ENCODE results near the gene ST3GAL2.

Gene ST3GAL2

GRCh38 chr16:70434484-70435260 lies 4.2 kb downstream of the ST3GAL2 start:
- Histone ChIP-seq H3K9ac (ENCODE audit: low read depth, low read length) (no peak overlapping the region), H3K4me1 (ENCODE audit: insufficient read depth, low read length) (peaks cover 49% of the 10 kb centered on the region)

GRCh38 chr16:70433458-70434103 lies 5.3 kb downstream of the ST3GAL2 start:
- Histone ChIP-seq H3K4me1 (ENCODE audit: insufficient read depth, low read length) (peaks cover 56% of the 10 kb centered on the region), H3K27me3 (ENCODE audit: insufficient read depth, low read length) (no peaks in the 10 kb centered on the region), H3K9me3 (ENCODE audit: insufficient read depth, low read depth, low read length) (no peaks in the 10 kb centered on the region), H3K9ac (ENCODE audit: low read depth, low read length) (no peak overlapping the region), H3K36me3 (ENCODE audit: insufficient read depth, low read length) (peaks cover 9% of the 10 kb centered on the region), H3K4me3 (ENCODE audit: low read length) (no peak overlapping the region), H3K27ac (ENCODE audit: low read depth, low read length) (peak overlapping the region; percentile 23; the same call in 1 of the 2 replicates)
- 80% methylated on average over 5 of the region's 5 CpGs for WGBS

More at GRCh38 chr16:70434484-70435260, 4.2 kb downstream of the ST3GAL2 start:
- Histone ChIP-seq H3K27ac (ENCODE audit: low read depth, low read length) (no peak overlapping the region), H3K4me3 (ENCODE audit: low read length) (no peak overlapping the region), H3K9me3 (ENCODE audit: insufficient read depth, low read depth, low read length) (no peaks in the 10 kb centered on the region), H3K36me3 (ENCODE audit: insufficient read depth, low read length) (peaks cover 9% of the 10 kb centered on the region), H3K27me3 (ENCODE audit: insufficient read depth, low read length) (no peaks in the 10 kb centered on the region)
- 90% methylated on average over 6 of the region's 6 CpGs for WGBS

DNA sequence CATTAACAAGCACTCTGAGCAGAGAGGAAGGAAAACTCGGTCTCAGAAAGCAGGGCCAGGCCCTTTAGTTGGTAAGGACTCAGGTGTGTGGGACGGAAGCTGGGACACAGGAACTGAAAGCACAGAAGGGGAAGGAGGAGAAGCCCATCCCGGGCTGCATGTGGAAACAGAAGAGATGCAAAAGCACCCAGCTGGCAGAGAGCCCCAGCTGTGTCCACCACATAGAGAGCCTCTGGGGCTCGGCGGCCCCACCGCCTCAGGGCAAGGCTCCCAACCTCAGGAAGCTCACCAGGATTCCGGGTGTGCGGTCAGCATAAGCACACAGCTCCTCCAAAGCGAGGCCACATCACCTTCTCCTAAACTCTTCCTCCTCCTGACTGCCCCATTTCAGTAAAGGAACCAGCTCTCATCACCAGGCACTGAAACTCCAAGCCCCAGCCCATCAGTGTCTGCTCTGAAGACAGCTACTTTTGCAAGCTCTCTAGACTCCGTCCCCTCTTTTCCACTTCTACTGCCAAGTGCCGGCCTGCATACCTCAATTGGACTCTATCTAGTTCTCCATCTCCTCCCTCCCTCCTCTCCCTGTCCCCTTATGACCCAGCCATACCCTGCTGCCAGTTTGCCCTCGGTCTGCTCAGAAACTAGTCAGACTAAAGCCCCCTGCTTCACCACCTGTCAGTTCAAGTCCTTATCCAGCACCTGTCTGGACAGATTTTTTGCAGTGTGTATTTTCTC lies 6.0 kb downstream of the ST3GAL2 start:
- no peaks in the 10 kb centered on the region for H3K27me3 ChIP-seq (ENCODE audit: insufficient read depth, low read length)
- no peaks in the 10 kb centered on the region for H3K9me3 ChIP-seq (ENCODE audit: insufficient read depth, low read depth, low read length)
- H3K27ac ChIP-seq (ENCODE audit: low read depth, low read length), result peak overlapping the region; percentile 59
- H3K4me1 ChIP-seq (ENCODE audit: insufficient read depth, low read length), result peaks cover 62% of the 10 kb centered on the region
- H3K36me3 ChIP-seq (ENCODE audit: insufficient read depth, low read length), result peaks cover 9% of the 10 kb centered on the region
- 52% methylated on average over 12 of the region's 12 CpGs for WGBS
- H3K4me3 ChIP-seq (ENCODE audit: low read length), result no peak overlapping the region
- no peak overlapping the region for H3K9ac ChIP-seq (ENCODE audit: low read depth, low read length)

DNA sequence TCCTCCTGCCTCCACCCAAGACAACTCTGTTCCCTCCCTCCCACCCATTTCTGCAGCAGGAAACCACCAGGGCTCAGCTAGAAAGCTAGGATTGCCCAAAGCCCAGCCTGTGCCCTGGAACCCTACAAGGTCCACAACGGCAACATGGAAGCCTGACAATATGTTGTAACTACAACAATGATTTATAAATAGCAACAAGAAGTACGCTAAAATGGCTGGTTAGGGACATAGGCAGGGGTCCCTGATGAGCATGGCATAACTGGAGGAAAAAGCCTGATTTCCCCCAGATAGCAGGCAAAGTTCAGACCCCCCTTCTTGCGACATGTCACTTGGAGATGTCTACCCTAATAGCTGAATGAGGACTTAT lies 6.6 kb downstream of the ST3GAL2 start:
- Histone ChIP-seq H3K27me3 (ENCODE audit: insufficient read depth, low read length) (no peaks in the 10 kb centered on the region), H3K4me3 (ENCODE audit: low read length) (no peak overlapping the region), H3K9me3 (ENCODE audit: insufficient read depth, low read depth, low read length) (no peaks in the 10 kb centered on the region), H3K27ac (ENCODE audit: low read depth, low read length) (peak overlapping the region; percentile 59), H3K4me1 (ENCODE audit: insufficient read depth, low read length) (peaks cover 61% of the 10 kb centered on the region), H3K36me3 (ENCODE audit: insufficient read depth, low read length) (peaks cover 9% of the 10 kb centered on the region), H3K9ac (ENCODE audit: low read depth, low read length) (no peak overlapping the region)
- WGBS, result 84% methylated on average over 3 of the region's 3 CpGs

GRCh38 chr16:70430667-70431536 lies 8.0 kb downstream of the ST3GAL2 start:
- Histone ChIP-seq H3K9me3 (ENCODE audit: insufficient read depth, low read depth, low read length) (no peaks in the 10 kb centered on the region), H3K27me3 (ENCODE audit: insufficient read depth, low read length) (no peaks in the 10 kb centered on the region), H3K27ac (ENCODE audit: low read depth, low read length) (peak overlapping the region; percentile 96), H3K36me3 (ENCODE audit: insufficient read depth, low read length) (peaks cover 9% of the 10 kb centered on the region), H3K9ac (ENCODE audit: low read depth, low read length) (peak overlapping the region; percentile 43), H3K4me1 (ENCODE audit: insufficient read depth, low read length) (peaks cover 49% of the 10 kb centered on the region), H3K4me3 (ENCODE audit: low read length) (no peak overlapping the region)
- 35% methylated on average over 9 of the region's 11 CpGs for WGBS

DNA sequence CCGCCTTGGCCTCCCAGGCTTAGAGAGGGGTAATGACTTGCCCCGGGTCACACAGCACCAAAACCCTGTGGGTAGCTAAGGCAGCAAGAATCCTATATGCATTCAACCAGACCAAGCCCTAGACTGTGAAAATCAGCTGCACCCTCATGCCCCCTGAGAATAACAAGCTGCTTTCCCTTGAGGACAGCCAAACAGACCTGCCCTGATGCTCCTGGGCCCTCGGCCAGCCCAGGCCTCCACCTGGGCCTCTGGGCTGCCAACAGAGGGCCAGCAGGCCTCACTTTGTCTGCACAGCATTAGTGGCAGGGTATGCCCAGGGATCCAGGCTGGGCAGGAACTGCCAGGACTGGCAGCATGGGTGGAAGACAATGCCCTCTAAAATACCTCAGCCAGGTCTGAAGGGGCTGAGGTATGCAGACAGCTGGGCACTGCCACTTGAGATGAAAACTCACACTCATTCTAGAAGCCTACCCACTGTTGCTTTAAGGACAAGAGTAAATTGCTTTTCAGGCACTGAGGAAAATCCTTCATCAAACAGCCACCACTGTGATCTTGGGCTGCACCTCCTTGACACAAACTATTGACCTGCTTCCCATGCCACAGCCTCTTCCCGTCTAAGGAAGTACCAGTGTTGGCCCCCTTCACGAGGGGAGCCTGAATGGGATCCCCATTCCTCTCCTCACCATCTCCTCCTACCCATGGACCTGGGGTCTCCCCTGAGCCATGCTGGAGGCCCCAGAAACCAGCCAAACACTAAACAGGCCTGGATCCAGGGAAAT lies 8.8 kb downstream of the ST3GAL2 start:
- 87% methylated on average over 5 of the region's 5 CpGs for WGBS
- H3K36me3 ChIP-seq (ENCODE audit: insufficient read depth, low read length), result peaks cover 9% of the 10 kb centered on the region
- peaks cover 49% of the 10 kb centered on the region for H3K4me1 ChIP-seq (ENCODE audit: insufficient read depth, low read length)
- peak overlapping the region; percentile 43 for H3K9ac ChIP-seq (ENCODE audit: low read depth, low read length)
- no peaks in the 10 kb centered on the region for H3K27me3 ChIP-seq (ENCODE audit: insufficient read depth, low read length)
- peak overlapping the region; percentile 96 for H3K27ac ChIP-seq (ENCODE audit: low read depth, low read length)
- H3K9me3 ChIP-seq (ENCODE audit: insufficient read depth, low read depth, low read length), result no peaks in the 10 kb centered on the region
- no peak overlapping the region for H3K4me3 ChIP-seq (ENCODE audit: low read length)

DNA sequence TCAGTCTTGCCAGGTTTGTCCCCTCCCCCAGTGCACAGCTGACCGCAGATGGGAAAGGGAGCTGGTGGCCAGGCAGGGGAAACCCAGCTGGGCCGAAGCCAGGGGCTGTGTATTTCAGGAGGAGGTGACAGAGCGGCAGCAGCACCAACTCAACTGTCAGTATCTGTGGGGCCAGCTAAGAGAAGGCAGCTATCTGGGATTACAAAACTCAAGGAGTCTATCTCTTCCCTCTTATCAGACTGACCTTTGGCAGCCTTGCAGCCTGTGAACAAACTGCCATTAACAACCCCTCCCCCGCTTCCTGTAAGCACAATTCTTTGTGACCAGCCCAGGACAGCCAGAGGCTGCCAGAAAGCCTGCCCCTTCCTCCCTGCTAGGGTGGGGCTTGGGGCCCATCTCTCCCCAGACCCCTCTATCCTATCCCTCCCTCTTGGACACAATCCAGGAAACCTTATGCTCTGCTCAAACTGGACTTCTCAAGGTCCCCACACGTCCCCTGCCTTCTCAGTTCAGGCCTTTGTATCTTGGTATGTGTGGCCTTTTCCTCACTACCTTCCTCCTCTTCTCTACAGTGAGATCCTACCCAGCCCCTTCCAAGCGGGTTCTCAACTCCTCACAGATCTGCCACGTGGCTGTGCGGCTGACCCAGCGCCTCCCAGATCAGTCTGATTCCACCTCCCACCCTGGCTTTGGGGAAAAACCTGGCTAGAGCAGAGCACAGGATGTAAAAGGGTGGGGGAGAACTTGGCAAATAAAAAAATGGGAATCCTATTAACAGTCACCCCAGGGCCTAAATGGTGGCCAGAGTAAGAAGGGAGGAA lies 10.5 kb downstream of the ST3GAL2 start:
- WGBS, result 10% methylated on average over 9 of the region's 9 CpGs
- Histone ChIP-seq H3K9ac (ENCODE audit: low read depth, low read length) (peak overlapping the region; percentile 72), H3K27ac (ENCODE audit: low read depth, low read length) (peak overlapping the region; percentile 96), H3K36me3 (ENCODE audit: insufficient read depth, low read length) (peaks cover 5% of the 10 kb centered on the region; the same call in 1 of the 2 replicates), H3K4me1 (ENCODE audit: insufficient read depth, low read length) (peaks cover 43% of the 10 kb centered on the region), H3K27me3 (ENCODE audit: insufficient read depth, low read length) (no peaks in the 10 kb centered on the region), H3K9me3 (ENCODE audit: insufficient read depth, low read depth, low read length) (no peaks in the 10 kb centered on the region), H3K4me3 (ENCODE audit: low read length) (peak overlapping the region; percentile 14; the same call in 1 of the 2 replicates)

DNA sequence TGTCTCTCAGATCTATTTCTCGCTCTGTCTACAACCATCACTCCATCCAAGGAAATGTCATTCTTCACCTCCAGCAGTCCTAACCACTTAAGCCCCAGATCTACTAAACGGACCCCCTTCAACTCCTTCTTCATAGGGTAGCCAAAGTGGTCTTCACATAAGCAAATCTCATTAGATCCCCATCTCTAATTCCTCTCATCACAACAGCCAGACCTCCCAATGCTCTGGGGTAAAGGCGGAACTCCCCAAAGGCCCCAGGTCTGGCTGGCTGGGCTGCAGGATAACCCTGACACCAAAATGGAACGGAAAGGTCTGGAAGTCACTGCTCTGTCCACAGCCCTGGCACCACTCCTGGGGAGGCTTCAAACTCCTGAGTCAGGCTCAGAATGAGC lies 11.1 kb downstream of the ST3GAL2 start:
- Histone ChIP-seq H3K27ac (ENCODE audit: low read depth, low read length) (peak overlapping the region; percentile 96), H3K27me3 (ENCODE audit: insufficient read depth, low read length) (no peaks in the 10 kb centered on the region), H3K36me3 (ENCODE audit: insufficient read depth, low read length) (peaks cover 5% of the 10 kb centered on the region; the same call in 1 of the 2 replicates), H3K9ac (ENCODE audit: low read depth, low read length) (peak overlapping the region; percentile 72), H3K4me1 (ENCODE audit: insufficient read depth, low read length) (peaks cover 38% of the 10 kb centered on the region), H3K4me3 (ENCODE audit: low read length) (peak overlapping the region; percentile 14; the same call in 1 of the 2 replicates), H3K9me3 (ENCODE audit: insufficient read depth, low read depth, low read length) (no peaks in the 10 kb centered on the region)
- 58% methylated on average over 4 of the region's 4 CpGs for WGBS

GRCh38 chr16:70422543-70422942 lies 16.4 kb downstream of the ST3GAL2 start:
- Histone ChIP-seq H3K4me3 (ENCODE audit: low read length) (no peak overlapping the region), H3K9ac (ENCODE audit: low read depth, low read length) (no peak overlapping the region), H3K9me3 (ENCODE audit: insufficient read depth, low read depth, low read length) (no peaks in the 10 kb centered on the region), H3K4me1 (ENCODE audit: insufficient read depth, low read length) (peaks cover 27% of the 10 kb centered on the region), H3K27ac (ENCODE audit: low read depth, low read length) (no peak overlapping the region), H3K36me3 (ENCODE audit: insufficient read depth, low read length) (peaks cover 5% of the 10 kb centered on the region; the same call in 1 of the 2 replicates), H3K27me3 (ENCODE audit: insufficient read depth, low read length) (no peaks in the 10 kb centered on the region)
- 93% methylated on average over 4 of the region's 4 CpGs for WGBS

All from HUES64 (cell line).